HCT116 (cell line): ENCODE data around the gene SNN. TPM values are rescaled to one million over a fixed set of nuclear protein-coding genes. Genes with fewer than 3 reads are reported as not detected.

ENCODE experiments used
- ATAC-seq: fragments of 200-7000 bp; cut with Tn5 transposase; 2 replicates; pipeline ENCODE4 v1.9.1; 2020; ENCODE audit warnings: mild to moderate bottlenecking, moderate library complexity
- BruUV-seq: library from RNA; stranded (reverse); fragments of 400-500 nt; replicated peaks from 2 replicates; lab custom pipeline; 2021; lab: Mats Ljungman, UMichigan
- CTCF ChIA-PET: fragments of 300-600 bp; sonication (Branson Sonifier 250); formaldehyde crosslinking; loops from one replicate; lab custom pipeline; 2021; ENCODE audit warnings: antibody characterized with exemption; lab: Charles Lee
- POLR2A ChIA-PET: fragments of 300-600, 350-600 bp; sonication (Branson Sonifier 250); formaldehyde crosslinking; loops from one replicate; lab custom pipeline; 2021; ENCODE audit warnings: antibody characterized with exemption; lab: Charles Lee
- RAD21 ChIA-PET, 2 experiments: fragments of 300-600 bp; sonication (Branson Sonifier 250); formaldehyde crosslinking; loops; one replicate each; lab custom pipeline; 2023; ENCODE audit warnings: low total read pairs in 2 of 2; ENCODE audit not compliant: uncharacterized antibody in 2 of 2, unreplicated experiment in 2 of 2, low non-redundant PET in 1 of 2; lab: Charles Lee
- DNase-seq: peaks from one replicate; pipeline ENCODE4 v3.0.0-alpha.2; 2010; ENCODE audit warnings: low read depth, low spot score
- H2AFZ ChIP-seq: fragments of 200-600 bp; shearing (Covaris generic), sonication (generic); 2 replicates; pipeline ENCODE4 v1.6.1; 2017; ENCODE audit warnings: low read depth, mixed run types, mixed read lengths, antibody characterized with exemption, low read length; ENCODE audit not compliant: poor library complexity, severe bottlenecking
- H3K27ac ChIP-seq: 2 replicates; pipeline ENCODE4 v1.5.1; 2012; ENCODE audit warnings: low read depth, low read length
- H3K27me3 ChIP-seq: fragments of 200-600 bp; sonication (generic); 2 replicates; pipeline ENCODE4 v1.6.1; 2016; ENCODE audit warnings: mixed run types, low read length, mixed read lengths; ENCODE audit not compliant: insufficient read depth
- H3K36me3 ChIP-seq, 2 experiments: fragments of 200-500 bp in 1 of 2; fragments of 200-600 bp in 1 of 2; sonication (Bioruptor generic) in 1 of 2; sonication (generic) in 1 of 2; 2 replicates each; pipeline versions ENCODE4 v1.5.1 to v1.6.1; 2014 to 2016; ENCODE audit warnings: low read length in 2 of 2, inconsistent platforms in 1 of 2, mixed read lengths in 1 of 2, mixed run types in 1 of 2; ENCODE audit not compliant: insufficient read depth in 2 of 2, control insufficient read depth in 1 of 2
- H3K4me1 ChIP-seq, 2 experiments: fragments of 200-600 bp in 1 of 2; sonication (generic) in 1 of 2; 2 replicates each; pipeline versions ENCODE4 v1.5.1 to v1.6.1; 2012 to 2017; ENCODE audit warnings: low read length in 2 of 2, inconsistent platforms in 1 of 2, mild to moderate bottlenecking in 1 of 2, mixed read lengths in 1 of 2, mixed run types in 1 of 2, moderate library complexity in 1 of 2; ENCODE audit not compliant: insufficient read depth in 2 of 2, control insufficient read depth in 1 of 2
- H3K4me2 ChIP-seq: fragments of 200-600 bp; sonication (generic); 2 replicates; pipeline ENCODE4 v1.6.1; 2017; ENCODE audit warnings: mixed run types, low read length, mixed read lengths
- H3K4me3 ChIP-seq, 2 experiments: fragments of 200-600 bp in 1 of 2; sonication (generic) in 1 of 2; replicated peaks in 1 of 2; 2 replicates each; pipeline ENCODE4 v1.5.1; 2011 to 2016; ENCODE audit warnings: low read length in 2 of 2, control low read depth in 1 of 2, low read depth in 1 of 2, mild to moderate bottlenecking in 1 of 2, mixed read lengths in 1 of 2, mixed run types in 1 of 2
- H3K79me2 ChIP-seq: fragments of 200-600 bp; sonication (generic); 2 replicates; pipeline ENCODE4 v1.6.1; 2017; ENCODE audit warnings: mild to moderate bottlenecking, mixed run types, low read length, moderate library complexity, mixed read lengths; ENCODE audit not compliant: insufficient read depth
- H3K9ac ChIP-seq: fragments of 200-600 bp; sonication (generic); 2 replicates; pipeline ENCODE4 v1.6.1; 2016; ENCODE audit warnings: low read length, mixed read lengths
- H3K9me2 ChIP-seq: fragments of 200-600 bp; sonication (generic), shearing (Covaris generic); 2 replicates; pipeline ENCODE4 v1.6.1; 2017; ENCODE audit warnings: mixed run types, mild to moderate bottlenecking, moderate library complexity; ENCODE audit not compliant: insufficient read depth
- H3K9me3 ChIP-seq, 2 experiments: fragments of 200-500 bp in 1 of 2; fragments of 200-600 bp in 1 of 2; sonication (Bioruptor generic) in 1 of 2; sonication (generic) in 1 of 2; 2 replicates each; pipeline ENCODE4 v1.6.1; 2014 to 2017; ENCODE audit warnings: low read length in 2 of 2, mixed read lengths in 2 of 2, inconsistent platforms in 1 of 2, low read depth in 1 of 2, mild to moderate bottlenecking in 1 of 2, mixed run types in 1 of 2, moderate library complexity in 1 of 2; ENCODE audit not compliant: control insufficient read depth in 1 of 2, insufficient read depth in 1 of 2
- H4K20me1 ChIP-seq: fragments of 200-600 bp; sonication (generic), shearing (Covaris generic); 2 replicates; pipeline ENCODE4 v1.6.1; 2017; ENCODE audit warnings: mixed run types, mild to moderate bottlenecking, moderate library complexity; ENCODE audit not compliant: insufficient read depth
- ATF3 ChIP-seq: IDR thresholded peaks from 2 replicates; pipeline ENCODE4 v1.6.1; 2012
- CEBPB ChIP-seq: IDR thresholded peaks from 2 replicates; pipeline ENCODE4 v1.6.1; 2012; ENCODE audit warnings: low read depth
- EGR1 ChIP-seq: IDR thresholded peaks from 2 replicates; pipeline ENCODE4 v1.6.1; 2012; ENCODE audit warnings: low read depth
- EZH2 ChIP-seq: fragments of 200-600 bp; sonication (generic); IDR thresholded peaks from 2 replicates; pipeline ENCODE4 v1.6.1; 2017; ENCODE audit warnings: antibody characterized with exemption, mixed run types
- EZH2phosphoT487 ChIP-seq: fragments of 200-600 bp; IDR thresholded peaks from 2 replicates; pipeline ENCODE4 v1.6.1; 2018; ENCODE audit warnings: antibody characterized with exemption, borderline replicate concordance
- FOSL1 ChIP-seq: IDR thresholded peaks from 2 replicates; pipeline ENCODE4 v1.6.1; 2012; ENCODE audit warnings: low read depth
- JUND ChIP-seq: IDR thresholded peaks from 2 replicates; pipeline ENCODE4 v1.6.1; 2012
- POLR2A ChIP-seq: IDR thresholded peaks from 2 replicates; pipeline ENCODE4 v1.7.0; 2011; ENCODE audit warnings: borderline replicate concordance; ENCODE audit not compliant: insufficient read depth, insufficient read length; ENCODE audit errors: extremely low read depth
- SIN3A ChIP-seq: IDR thresholded peaks from 2 replicates; pipeline ENCODE4 v1.6.1; 2012; ENCODE audit warnings: low read depth
- YY1 ChIP-seq: IDR thresholded peaks from 2 replicates; pipeline ENCODE4 v1.6.1; 2011; ENCODE audit warnings: low read length, low read depth, moderate library complexity, mild to moderate bottlenecking; ENCODE audit not compliant: insufficient replicate concordance; ENCODE audit errors: extremely low read depth
- ZFX ChIP-seq: fragments of 450-650 bp; IDR thresholded peaks from 2 replicates; pipeline ENCODE4 v1.6.1; 2017
- ZNF274 ChIP-seq: fragments of 200-500 bp; sonication (Bioruptor generic); IDR thresholded peaks from 2 replicates; pipeline ENCODE4 v1.6.1; 2014; ENCODE audit warnings: mild to moderate bottlenecking, low read depth, low read length, inconsistent platforms
- intact Hi-C: fragments of 100-400 bp; cut with micrococcal nuclease; formaldehyde crosslinking; loops from 2 replicates; pipeline ENCODE4 v1.10.0; 2022
- total RNA-seq: library from RNA; stranded (reverse); gene quantifications from one replicate; pipeline ENCODE4 v1.2.1, GENCODE V29; 2021; ENCODE audit not compliant: unreplicated experiment
- TF ChIP-seq, protein P1 (sequence below): IDR thresholded peaks from 2 replicates; pipeline ENCODE4 v1.6.1; 2011; ENCODE audit warnings: mild to moderate bottlenecking, low read length, moderate library complexity; ENCODE audit not compliant: insufficient replicate concordance; ENCODE audit errors: extremely low read depth

The SNN gene
- total RNA-seq, 1 experiment from 2014 or later = 12.2 TPM

DNA sequence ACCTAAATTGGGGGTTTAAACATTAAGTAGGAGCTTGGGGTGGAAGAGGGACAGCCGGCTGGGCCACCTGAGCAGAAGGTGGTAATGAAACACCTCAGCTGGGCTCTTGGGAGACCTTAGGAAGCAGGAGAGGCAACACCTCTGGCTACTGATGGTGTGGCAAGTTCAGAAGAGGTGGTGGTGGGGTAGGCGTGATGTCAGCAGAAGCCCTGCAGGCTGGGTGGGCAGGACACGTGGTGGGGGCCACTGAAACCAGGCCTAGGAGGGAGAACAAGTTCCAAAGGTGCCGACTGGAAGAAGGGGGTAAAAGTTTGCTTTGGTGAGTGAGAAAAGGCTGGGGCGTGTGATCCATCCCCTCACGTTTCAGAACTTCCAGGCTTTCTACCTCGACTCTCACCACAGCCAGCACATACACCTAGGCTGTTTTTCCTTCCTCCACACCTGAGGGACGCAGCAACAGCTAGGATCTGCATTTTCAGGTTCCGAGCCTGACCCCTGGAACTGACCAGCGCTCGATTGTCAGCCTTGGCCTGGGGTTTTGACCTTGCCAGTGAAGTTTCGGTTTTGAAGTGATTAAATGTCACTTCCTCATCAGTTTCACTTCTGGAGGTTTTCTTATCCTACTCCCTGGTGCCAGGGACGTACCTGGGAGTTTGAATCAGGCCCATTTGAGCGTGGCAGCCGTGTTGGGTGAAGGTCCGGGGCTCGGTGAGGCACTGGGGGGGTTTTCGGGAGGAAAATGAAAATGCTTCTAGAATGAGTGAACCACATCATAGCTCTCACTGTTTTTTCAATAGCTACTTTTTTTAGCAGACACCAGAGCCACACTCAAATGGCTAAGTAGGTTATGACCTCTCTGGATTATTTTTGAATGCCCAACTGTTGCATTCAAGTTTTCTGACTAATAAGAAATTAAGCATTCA, 10.0 kb downstream of the SNN start:
- H3K4me3 ChIP-seq = no peak overlapping the region
- no peaks in the 10 kb centered on the region for H3K9me3 ChIP-seq
- peaks cover 45 to 52% of the 10 kb centered on the region in 2 experiments for H3K4me1 ChIP-seq
- ChIA-PET RAD21 (no interaction called here), POLR2A (no interaction called here)
- peak overlapping the region; percentile 4; the same call in 1 of the 2 replicates for H3K27ac ChIP-seq
- no peaks in the 10 kb centered on the region for H4K20me1 ChIP-seq
- 0 out of 2 replicates have a peak overlapping the region, but pooled peaks have one; percentile 15 for H3K4me2 ChIP-seq
- no peaks in the 10 kb centered on the region for H3K79me2 ChIP-seq
- no peak overlapping the region for H3K9ac ChIP-seq
- TF ChIP-seq, protein P1, sequence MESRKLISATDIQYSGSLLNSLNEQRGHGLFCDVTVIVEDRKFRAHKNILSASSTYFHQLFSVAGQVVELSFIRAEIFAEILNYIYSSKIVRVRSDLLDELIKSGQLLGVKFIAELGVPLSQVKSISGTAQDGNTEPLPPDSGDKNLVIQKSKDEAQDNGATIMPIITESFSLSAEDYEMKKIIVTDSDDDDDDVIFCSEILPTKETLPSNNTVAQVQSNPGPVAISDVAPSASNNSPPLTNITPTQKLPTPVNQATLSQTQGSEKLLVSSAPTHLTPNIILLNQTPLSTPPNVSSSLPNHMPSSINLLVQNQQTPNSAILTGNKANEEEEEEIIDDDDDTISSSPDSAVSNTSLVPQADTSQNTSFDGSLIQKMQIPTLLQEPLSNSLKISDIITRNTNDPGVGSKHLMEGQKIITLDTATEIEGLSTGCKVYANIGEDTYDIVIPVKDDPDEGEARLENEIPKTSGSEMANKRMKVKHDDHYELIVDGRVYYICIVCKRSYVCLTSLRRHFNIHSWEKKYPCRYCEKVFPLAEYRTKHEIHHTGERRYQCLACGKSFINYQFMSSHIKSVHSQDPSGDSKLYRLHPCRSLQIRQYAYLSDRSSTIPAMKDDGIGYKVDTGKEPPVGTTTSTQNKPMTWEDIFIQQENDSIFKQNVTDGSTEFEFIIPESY = no peak
- TF ChIP-seq ATF3 (no peak), JUND (no peak), EZH2phosphoT487 (no peak), YY1 (no peak), SIN3A (no peak), ZNF274 (no peak), FOSL1 (no peak), ZFX (no peak), EGR1 (no peak), CEBPB (no peak), EZH2 (no peak), POLR2A (no peak)
- TF ChIP-seq, all 23 proteins: peak for 0
- intact Hi-C loops = no loop called here
- no peak for ATAC-seq
- Histone ChIP-seq H3K36me3 (peaks cover 5 to 14% of the 10 kb centered on the region in 2 experiments; a peak in 2 of 4 replicates), H3K9me2 (no peaks in the 10 kb centered on the region), H3K27me3 (no peaks in the 10 kb centered on the region), H2AFZ (no peak overlapping the region)
- no TSS peak for BruUV-seq
- no peak for DNase-seq
- CTCF ChIA-PET = no interaction called here
